Stimulated activated naive CD8-positive, alpha-beta T cell treated with anti-CD3 and anti-CD28 coated beads, Interleukin-15, amount 100 ng/mL, for 72 hours (primary cell): ENCODE data around the gene EEF1A2.
A peak's percentile ranks its signal among the peaks of the same experiment; 100 is the strongest.

Experiments used
- ATAC-seq: fragments of 150-1000 bp; cut with Tn5 transposase; 2 replicates; pipeline ENCODE4 v1.10.0; 2021; ENCODE audit warnings: mild to moderate bottlenecking, moderate library complexity
- DNase-seq, 2 donors: peaks; one replicate each; pipeline ENCODE4 v3.0.0; 2021 to 2022
- H3K27ac Mint-ChIP-seq, 2 donors: one replicate each; pipeline ENCODE4 v1.8.0; 2022; ENCODE audit warnings: mild to moderate bottlenecking in 2 of 2, mixed read lengths in 2 of 2, moderate library complexity in 2 of 2
- H3K27me3 Mint-ChIP-seq: one replicate; pipeline ENCODE4 v1.8.0; 2022; ENCODE audit warnings: mixed read lengths
- H3K4me1 Mint-ChIP-seq: one replicate; pipeline ENCODE4 v1.8.0; 2022; ENCODE audit warnings: mild to moderate bottlenecking, mixed read lengths
- H3K4me3 Mint-ChIP-seq, 2 donors: one replicate each; pipeline ENCODE4 v1.8.0; 2022; ENCODE audit warnings: mild to moderate bottlenecking in 2 of 2, mixed read lengths in 2 of 2, moderate library complexity in 1 of 2
- H3K9me3 Mint-ChIP-seq, 2 donors: one replicate each; pipeline ENCODE4 v1.8.0; 2022; ENCODE audit warnings: mixed read lengths in 2 of 2

Gene EEF1A2

DNA sequence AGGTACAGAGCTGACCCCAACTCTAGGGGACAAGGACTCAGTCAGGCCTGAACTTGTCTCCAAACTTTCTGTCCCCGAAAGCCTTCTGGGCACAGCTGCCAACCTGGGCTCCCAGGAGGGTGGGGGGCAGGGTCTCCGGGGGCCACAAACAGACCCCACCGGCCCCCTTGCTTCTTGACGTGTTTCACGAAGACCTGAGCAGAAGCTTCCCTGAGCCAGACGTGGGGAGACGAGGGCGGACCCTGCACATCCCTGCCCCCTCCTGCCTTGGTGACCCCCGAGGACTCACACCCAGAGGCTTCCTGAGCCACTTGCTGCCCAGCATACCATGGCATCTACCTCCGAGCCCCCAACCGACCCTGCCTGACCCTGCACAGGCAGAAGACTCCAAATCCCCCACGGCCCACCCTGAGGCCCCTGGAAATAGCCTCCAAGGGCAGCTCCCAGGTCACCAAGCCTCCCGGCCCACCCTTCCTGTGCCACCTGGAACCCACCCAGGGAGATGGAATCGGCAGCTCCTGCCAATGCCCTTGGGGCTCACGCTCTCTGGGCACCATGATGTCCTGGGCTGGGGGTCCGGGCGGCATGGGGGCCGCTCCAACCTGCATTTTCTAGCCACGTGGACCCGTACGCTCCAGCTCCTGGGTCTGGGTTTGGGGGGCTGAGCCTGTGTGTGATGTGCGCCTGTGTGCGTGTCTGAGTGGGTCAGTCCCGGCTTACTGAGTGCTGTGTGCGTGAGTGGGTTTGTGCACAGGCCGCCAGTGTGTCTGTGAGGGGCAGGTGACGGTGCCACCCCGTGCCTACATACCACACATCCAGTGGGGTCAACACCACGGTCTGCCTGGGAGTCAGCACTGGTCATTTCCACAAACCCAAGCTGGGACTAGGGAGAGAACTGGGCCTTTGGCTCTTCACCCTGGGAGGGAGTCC lies 40.8 kb upstream of the EEF1A2 start:
- H3K4me3 Mint-ChIP-seq = peak overlapping the region in 1 of 2 donors; percentile 50
- H3K27ac Mint-ChIP-seq = peak overlapping the region in 1 of 2 donors; percentile 74
- DNase-seq (no peak), ATAC-seq (no peak)
- H3K27me3 Mint-ChIP-seq = no peaks in the 10 kb centered on the region
- peaks cover 34% of the 10 kb centered on the region for H3K4me1 Mint-ChIP-seq
- H3K9me3 Mint-ChIP-seq = no peaks in the 10 kb centered on the region

DNA sequence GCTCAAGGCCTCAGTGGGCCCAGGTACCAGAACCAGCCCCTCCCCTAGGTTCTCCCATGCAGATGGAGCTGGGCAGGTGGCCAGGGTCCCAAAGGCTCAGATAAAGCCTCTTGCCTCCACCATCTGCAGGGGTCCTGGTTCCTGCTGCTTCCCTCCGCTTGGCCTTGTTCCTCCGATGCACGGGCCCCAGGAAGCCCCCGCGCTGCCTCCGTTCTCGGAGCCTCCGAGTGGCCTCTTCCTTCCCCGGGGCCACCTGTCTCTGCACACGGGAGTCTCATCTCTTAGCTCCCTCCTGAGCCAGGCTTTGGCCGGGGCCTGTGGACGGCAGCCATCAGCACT lies 40.2 kb upstream of the EEF1A2 start:
- Mint-ChIP-seq H3K9me3 (no peaks in the 10 kb centered on the region), H3K4me3 (peak overlapping the region; percentile 4 to 50), H3K27me3 (no peaks in the 10 kb centered on the region), H3K27ac (peak overlapping the region in 1 of 2 donors; percentile 74), H3K4me1 (peaks cover 34% of the 10 kb centered on the region)
- DNase-seq (no peak), ATAC-seq (no peak)

DNA sequence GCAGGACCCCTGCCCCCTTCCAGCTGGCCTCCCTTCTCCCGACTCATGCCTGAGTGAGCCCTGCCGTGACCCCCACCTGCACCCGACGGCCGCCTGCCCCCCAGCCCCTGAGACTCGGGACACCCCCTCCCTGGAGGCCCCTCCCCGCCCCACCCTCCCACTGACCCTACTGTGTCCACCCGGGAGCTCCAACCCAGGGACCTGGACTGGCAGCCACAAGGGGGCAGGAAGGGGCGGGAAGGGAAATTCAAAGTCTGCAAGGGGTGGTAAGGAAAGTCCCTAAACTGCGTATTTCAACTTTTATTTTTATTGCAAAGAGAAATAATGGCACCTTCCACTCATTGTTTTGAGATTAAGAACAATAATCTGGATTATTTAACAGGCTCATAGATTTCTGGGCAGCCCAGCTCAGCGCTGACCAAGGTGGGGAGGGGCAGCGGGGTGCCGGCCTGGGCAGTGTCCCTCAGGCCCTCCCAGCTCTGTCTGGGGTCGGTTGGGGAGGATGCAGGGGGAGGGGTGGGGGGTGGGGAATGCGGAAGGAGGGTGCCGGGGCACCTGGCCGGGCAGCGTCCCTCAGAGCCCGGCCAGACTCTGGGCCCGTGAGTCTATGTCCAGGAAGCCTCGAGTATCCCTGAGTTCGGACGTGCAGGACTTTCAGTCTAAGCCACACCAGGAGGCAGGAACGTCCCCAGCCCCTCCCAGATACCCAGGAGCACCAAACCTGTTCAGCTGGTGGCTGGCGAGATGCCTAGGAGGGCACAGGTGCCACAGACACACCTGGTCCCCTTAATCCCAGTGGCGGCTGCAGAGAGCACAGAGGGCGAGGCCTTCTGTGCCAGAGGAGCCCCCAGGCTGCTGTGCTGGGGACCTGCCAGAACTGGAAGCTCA lies 39.6 kb upstream of the EEF1A2 start:
- Mint-ChIP-seq H3K4me3 (peak overlapping the region; percentile 73 to 78), H3K27me3 (no peaks in the 10 kb centered on the region), H3K27ac (peak overlapping the region; percentile 42 to 90), H3K4me1 (peaks cover 34% of the 10 kb centered on the region), H3K9me3 (no peaks in the 10 kb centered on the region)
- ATAC-seq (peak; percentile 3), DNase-seq (no peak)

DNA sequence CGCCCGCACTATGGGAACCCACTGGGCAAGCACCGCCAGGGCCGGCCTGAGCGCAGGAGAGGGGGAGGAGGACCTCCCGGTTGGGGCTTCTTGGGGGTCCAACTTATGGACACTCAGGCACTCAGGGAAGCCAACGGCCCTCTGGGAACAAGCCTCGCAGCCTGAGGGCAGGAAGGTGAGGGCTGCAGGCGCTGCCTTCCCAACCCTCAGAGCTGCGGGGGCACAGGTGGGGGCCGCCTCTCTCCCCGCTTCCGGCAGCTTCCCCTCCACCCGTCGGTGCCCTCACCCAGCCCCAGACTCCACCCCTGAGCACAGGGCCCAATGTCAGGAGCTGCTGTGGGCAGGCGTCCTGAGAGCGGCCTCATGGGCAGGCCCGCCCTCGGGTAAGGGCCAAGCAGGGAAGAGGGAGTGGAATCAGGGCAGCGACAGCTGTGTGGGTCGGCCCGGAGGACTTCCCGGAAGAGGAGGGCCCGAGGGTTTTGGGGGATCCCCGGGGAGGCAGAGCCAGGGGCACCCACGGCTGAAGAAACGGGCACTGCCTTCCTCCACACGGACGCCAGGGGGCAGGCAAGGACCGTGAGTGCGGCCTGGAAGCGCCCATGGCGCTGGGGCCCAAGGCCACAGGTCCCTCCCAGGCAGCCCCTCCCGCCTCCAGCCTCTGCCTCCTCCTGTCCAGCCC lies 38.8 kb upstream of the EEF1A2 start:
- peak overlapping the region; percentile 73 to 78 for H3K4me3 Mint-ChIP-seq
- H3K4me1 Mint-ChIP-seq = peaks cover 34% of the 10 kb centered on the region
- ATAC-seq = peak; percentile 96

DNA sequence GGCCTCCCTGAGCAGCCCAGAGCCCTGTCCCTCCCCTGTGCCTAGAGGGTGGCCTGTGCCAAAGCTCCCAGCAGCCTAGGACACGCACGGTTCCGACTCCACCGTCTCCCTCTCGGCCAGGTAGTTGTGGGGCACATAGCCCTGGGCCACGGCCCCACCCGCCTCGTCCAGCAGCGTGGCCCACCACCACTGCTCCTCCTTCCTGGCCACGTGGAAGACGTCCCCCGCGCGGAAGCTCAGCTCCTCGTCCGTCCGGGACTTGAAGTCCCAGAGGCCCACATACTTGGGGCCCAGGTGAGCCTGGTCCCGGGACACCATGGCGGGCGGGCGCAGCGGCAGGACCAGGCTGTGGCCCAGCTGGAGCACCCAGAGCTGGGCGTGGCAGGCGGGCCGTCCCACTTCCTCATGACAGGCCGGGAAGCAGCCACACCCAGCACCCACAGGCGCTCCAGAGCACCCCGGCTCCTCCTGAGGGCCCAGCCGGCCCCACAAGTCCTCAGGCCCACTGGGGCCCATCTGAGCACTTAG lies 38.2 kb upstream of the EEF1A2 start, which contains the start of gene PTK6:
Gene PTK6, minus strand, starts transcription at position 380 of the 528 bp plus-strand sequence. Its CDS starts 62 bp downstream, at position 318.
- H3K4me3 Mint-ChIP-seq = peak within 1 kb of the TSS; percentile 73 to 78
- no peaks in the 10 kb centered on the region for H3K9me3 Mint-ChIP-seq
- peak within 1 kb of the TSS; percentile 67 to 90 for H3K27ac Mint-ChIP-seq
- ATAC-seq (no peak), DNase-seq (no peak)
- peaks cover 34% of the 10 kb centered on the region for H3K4me1 Mint-ChIP-seq
- H3K27me3 Mint-ChIP-seq = no peaks in the 10 kb centered on the region

More for the DNA sequence above, 38.8 kb upstream of the EEF1A2 start:
- H3K27ac Mint-ChIP-seq = peak overlapping the region; percentile 67 to 90
- peak; percentile 98 to 99 for DNase-seq
- no peaks in the 10 kb centered on the region for H3K9me3 Mint-ChIP-seq
- H3K27me3 Mint-ChIP-seq = no peaks in the 10 kb centered on the region

DNA sequence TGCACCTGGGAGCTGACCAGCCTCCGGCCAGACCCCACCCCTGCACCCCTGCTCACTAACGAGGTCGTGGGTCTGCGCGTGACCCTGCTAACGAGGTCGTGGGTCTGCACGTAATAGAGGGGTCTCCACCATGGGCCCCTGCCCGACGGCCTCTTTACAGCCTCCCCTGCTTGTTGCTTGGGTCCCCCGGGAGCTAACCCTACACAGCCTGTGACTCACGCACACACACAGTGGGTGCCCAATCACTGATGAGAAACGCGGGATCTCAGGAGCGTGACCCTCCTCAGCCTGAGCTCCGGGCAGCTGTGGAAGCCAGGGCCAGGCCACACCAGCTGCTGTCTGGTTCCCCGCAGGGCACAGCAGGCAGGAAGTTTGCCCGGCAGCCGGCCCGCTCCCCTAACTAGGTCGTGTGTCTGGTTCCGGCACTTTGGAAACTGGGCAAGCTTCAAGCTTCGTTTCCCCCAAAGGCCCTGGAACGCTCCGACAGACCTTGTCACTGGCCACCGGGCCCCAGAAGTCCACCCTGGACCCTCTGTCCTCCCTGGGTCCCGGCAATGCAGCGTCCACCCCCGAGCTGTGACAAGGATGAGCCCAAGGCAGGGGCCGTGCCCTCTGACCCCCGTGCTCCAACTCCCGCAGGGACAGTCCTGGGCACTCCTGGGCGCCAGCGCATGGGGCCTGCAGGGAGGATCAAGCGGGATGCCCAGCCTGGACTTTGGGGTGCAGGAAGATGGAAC lies 37.5 kb upstream of the EEF1A2 start:
- Mint-ChIP-seq H3K4me3 (no peak overlapping the region), H3K4me1 (peaks cover 34% of the 10 kb centered on the region), H3K9me3 (no peaks in the 10 kb centered on the region), H3K27me3 (no peaks in the 10 kb centered on the region), H3K27ac (peak overlapping the region in 1 of 2 donors; percentile 46)
- DNase-seq (no peak), ATAC-seq (no peak)

DNA sequence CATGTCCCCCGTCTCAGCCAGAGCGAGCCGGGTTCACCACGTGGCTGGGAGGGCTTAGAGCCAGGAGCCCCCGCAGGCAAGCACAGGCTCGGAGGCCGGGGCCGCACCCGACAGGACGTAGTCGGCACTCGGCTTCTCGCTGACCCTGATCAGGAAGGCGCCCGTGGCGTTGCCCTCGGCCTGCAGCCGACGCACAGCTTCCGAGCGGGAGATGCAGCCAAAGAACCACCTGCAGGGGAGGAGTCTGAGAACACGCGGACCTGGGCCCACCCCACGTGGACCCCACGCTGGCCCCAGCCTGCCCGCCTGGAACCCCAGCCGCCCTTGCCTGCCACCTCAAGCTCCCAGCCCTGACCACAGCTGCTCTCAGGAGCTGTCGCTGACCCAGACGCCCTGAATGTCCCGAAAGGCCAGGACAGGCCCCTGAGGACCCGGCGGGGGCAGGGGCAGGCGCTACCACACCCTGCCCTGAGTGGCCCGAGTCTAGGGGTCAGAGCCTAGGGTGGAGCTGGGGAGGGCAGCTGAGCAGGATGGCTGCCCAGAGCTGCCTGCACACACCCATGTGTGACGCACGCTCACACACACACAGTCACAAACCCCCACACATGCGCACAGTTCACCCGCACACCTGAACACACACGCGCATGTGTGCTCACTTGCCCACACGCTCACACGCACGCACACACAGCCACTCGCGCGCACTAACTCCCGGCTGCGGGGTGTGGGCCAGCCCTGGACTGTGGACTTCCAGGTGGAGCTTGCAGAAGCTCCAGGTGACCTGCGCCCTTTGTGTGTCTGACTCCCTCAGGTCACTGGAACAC lies 36.2 kb upstream of the EEF1A2 start:
- no peak for DNase-seq
- ATAC-seq = no peak
- H3K27ac Mint-ChIP-seq = no peak overlapping the region

DNA sequence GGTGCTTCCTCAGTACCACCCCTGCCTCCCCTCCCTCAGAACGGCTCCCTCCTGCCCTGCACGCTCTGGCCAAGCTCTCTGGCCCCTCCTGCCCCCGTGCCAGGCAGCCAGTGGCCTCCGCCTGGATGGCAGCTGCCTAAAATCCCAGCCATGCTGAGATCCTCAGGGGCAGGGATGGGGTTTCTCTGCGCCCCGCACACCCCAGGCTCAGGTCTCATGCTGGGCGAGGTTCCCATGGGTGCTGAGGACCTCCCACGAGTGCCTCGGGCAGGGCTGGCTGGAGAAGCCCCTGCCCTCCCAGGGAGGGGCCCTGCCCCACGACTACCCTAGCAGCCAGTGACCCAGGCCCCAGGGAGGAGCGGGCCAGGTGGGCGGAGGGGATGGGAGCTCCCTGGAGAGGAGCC lies 35.5 kb upstream of the EEF1A2 start:
- DNase-seq = no peak
- H3K9me3 Mint-ChIP-seq = no peaks in the 10 kb centered on the region
- H3K27me3 Mint-ChIP-seq = no peaks in the 10 kb centered on the region
- H3K27ac Mint-ChIP-seq = no peak overlapping the region
- ATAC-seq = no peak
- H3K4me3 Mint-ChIP-seq = no peak overlapping the region
- H3K4me1 Mint-ChIP-seq = peaks cover 34% of the 10 kb centered on the region

More for the DNA sequence above, 36.2 kb upstream of the EEF1A2 start:
- H3K4me3 Mint-ChIP-seq = no peak overlapping the region
- peaks cover 34% of the 10 kb centered on the region for H3K4me1 Mint-ChIP-seq
- no peaks in the 10 kb centered on the region for H3K9me3 Mint-ChIP-seq
- H3K27me3 Mint-ChIP-seq = no peaks in the 10 kb centered on the region

DNA sequence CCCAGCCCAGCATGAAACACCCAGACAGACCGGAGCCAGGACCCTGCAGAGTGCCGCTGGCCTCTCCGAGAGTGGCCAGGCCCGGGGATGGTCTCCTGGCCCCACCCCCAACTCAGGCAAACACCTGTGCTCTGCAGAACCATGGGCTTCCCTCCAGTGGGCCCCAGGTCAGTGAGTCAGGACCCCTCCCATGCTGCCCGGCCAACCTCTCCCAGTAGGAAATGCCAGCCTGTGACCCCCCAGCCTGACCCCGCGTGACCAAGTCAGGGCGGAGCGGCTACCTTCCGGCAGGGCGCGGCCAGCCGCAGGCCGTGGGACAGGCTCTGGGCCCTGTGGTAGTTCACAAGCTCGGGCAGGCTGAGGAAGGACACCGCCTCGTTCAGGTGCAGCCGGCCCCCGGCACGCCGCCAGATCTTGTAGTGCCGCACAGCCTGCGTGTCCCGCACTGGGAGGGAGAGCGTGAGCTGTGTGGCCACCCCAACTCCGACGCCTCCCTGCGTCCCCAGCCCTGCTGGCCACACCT lies 35.0 kb upstream of the EEF1A2 start:
- Mint-ChIP-seq H3K9me3 (no peaks in the 10 kb centered on the region), H3K4me3 (no peak overlapping the region), H3K4me1 (peaks cover 30% of the 10 kb centered on the region), H3K27ac (no peak overlapping the region), H3K27me3 (no peaks in the 10 kb centered on the region)
- DNase-seq (no peak), ATAC-seq (no peak)

DNA sequence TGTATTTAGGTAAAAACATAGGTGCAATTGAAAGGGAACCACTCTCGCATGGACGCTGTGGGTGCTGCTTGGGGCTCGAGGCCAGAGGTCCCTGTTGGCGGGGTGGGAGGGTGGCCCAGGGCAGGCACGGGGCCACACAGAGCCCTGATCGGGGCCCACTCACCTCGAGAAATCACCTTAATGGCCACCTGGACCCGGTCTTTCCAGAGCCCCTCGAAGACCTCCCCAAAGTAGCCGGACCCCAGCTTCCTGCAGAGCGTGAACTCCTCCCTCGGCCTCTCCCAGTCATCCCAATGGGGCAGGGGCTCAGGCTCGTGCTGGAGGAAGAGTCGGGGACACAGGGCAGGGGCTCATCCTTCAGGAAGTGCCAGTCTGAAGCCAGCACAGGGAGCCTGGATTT lies 34.5 kb upstream of the EEF1A2 start:
- H3K4me3 Mint-ChIP-seq = no peak overlapping the region
- H3K27ac Mint-ChIP-seq = no peak overlapping the region
- no peaks in the 10 kb centered on the region for H3K27me3 Mint-ChIP-seq

DNA sequence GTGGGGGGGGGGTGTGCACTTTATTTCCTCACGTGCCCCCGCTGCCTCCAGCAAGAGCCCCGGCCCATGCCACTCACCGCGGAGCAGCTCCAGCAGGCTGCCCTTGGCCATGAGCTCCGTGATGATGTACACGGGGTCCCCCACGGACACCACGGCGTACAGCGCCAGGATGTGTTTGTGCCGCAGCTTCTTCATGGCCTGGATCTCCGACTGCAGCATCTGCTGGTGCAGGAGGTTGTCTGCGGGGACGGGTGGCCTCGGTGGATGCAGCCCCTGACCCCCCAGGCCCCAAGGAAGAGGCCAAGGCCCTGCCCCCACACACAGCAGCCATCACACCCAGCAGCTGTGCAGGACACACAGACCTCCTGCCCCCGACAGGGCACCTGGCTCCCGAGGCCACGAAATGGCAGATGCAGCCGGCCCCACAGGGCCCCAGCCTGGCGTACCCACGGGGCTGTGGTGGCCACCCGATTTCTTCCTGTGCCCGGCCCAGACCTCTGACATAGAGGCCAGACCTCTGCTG lies 33.6 kb upstream of the EEF1A2 start:
- ATAC-seq = no peak
- DNase-seq = no peak
- Mint-ChIP-seq H3K27ac (no peak overlapping the region), H3K9me3 (no peaks in the 10 kb centered on the region), H3K27me3 (no peaks in the 10 kb centered on the region), H3K4me1 (peaks cover 22% of the 10 kb centered on the region), H3K4me3 (no peak overlapping the region)

More for the DNA sequence above, 34.5 kb upstream of the EEF1A2 start:
- DNase-seq (no peak), ATAC-seq (no peak)
- H3K9me3 Mint-ChIP-seq = no peaks in the 10 kb centered on the region
- peaks cover 30% of the 10 kb centered on the region for H3K4me1 Mint-ChIP-seq

DNA sequence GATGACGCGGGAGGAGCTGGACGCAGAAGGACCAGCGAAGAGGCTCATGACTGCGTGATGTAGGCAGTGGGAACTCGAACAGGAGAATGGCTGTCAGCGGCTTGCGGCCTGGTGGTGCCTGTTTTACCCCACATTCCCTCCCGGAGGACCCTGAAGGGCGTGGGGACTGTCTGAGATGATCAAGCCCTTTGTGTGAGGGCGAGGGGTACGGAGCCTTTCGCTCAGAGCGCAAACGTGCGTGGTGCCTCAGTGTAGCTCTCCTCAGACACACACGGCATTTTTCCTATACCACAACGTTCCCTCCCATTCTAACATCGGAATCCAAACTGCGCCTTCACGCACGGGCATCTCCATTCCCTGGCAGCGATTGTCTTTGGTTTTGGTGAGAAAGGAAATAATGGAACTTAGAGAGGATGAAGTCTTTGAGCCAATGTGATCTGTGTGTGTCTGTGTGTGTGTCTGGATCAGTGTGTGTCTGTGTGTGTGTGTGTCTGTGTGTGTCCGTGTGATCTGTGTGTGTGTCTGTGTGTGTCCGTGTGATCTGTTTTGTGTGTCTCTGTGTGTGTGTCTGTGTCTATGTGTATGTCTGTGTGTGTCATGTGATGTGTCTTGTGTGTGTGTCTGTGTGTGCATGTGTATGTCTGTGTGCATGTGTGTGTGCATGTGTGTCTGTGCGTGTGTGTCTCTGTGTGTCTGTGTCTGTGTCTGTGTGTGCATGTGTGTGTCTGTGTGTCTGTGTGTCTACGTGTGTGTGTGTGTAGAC lies 33.0 kb upstream of the EEF1A2 start:
- ATAC-seq = no peak
- Mint-ChIP-seq H3K4me3 (no peak overlapping the region), H3K27me3 (no peaks in the 10 kb centered on the region), H3K9me3 (no peaks in the 10 kb centered on the region), H3K4me1 (peaks cover 15% of the 10 kb centered on the region), H3K27ac (peak overlapping the region in 1 of 2 donors; percentile 0)
- no peak for DNase-seq

DNA sequence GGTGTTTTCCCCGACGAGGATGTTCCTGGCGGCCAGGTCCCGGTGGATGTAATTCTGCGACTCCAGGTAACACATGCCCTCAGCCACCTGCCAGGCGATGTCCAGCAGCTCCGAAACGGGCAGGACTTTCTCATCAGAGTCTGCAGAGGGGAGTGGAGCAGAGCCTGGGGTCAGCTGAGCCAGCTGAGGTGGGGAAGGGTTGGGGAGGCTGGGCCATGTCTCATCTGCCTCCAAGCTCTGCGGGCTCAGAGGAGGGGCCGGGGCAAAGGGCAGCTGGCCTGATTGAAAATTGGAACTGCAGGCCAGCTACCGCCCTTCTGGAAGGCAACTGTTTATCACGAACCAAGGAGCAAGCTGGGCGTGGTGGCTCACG lies 31.9 kb upstream of the EEF1A2 start:
- Mint-ChIP-seq H3K27me3 (no peaks in the 10 kb centered on the region), H3K27ac (no peak overlapping the region), H3K9me3 (no peaks in the 10 kb centered on the region), H3K4me1 (peaks cover 7% of the 10 kb centered on the region), H3K4me3 (no peak overlapping the region)
- DNase-seq (no peak), ATAC-seq (no peak)
